Measurements from ENCODE around the gene ITGA8. TPM values are rescaled to one million over a fixed set of nuclear protein-coding genes. Genes with fewer than 3 reads are reported as not detected.

ITGA8 gene
- total RNA-seq, 3 donors from 2014 or later (not counting 1 experiment from before 2014, with no cell fraction given), result not detected

DNA sequence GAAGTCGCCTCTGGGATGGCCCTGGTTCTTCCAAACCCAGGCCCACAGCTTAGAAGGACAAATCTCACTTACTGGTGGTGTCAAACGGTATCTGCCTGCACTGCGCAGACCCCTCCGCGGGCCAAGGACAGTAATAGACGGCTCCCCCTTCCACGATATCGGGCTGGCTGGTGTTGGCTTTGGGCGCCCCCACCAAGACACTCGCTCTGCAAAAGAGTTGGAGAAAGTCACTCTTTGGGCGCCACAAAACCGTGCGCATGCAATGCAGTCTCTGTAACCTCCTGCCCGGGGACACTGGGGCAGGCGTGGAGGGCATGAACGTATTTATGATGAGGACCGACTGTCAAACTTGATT, 1.1 kb downstream of the ITGA8 start:
- intact Hi-C loops (cut with micrococcal nuclease), result no loop called here
- no peaks in the 10 kb centered on the region for H3K9me3 Mint-ChIP-seq
- TF ChIP-seq, protein P1, sequence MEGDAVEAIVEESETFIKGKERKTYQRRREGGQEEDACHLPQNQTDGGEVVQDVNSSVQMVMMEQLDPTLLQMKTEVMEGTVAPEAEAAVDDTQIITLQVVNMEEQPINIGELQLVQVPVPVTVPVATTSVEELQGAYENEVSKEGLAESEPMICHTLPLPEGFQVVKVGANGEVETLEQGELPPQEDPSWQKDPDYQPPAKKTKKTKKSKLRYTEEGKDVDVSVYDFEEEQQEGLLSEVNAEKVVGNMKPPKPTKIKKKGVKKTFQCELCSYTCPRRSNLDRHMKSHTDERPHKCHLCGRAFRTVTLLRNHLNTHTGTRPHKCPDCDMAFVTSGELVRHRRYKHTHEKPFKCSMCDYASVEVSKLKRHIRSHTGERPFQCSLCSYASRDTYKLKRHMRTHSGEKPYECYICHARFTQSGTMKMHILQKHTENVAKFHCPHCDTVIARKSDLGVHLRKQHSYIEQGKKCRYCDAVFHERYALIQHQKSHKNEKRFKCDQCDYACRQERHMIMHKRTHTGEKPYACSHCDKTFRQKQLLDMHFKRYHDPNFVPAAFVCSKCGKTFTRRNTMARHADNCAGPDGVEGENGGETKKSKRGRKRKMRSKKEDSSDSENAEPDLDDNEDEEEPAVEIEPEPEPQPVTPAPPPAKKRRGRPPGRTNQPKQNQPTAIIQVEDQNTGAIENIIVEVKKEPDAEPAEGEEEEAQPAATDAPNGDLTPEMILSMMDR (IDR thresholded peaks at IDR 0.05), result no peak
- Histone ChIP-seq H3K4me3 (ENCODE audit: low read length) (no peak overlapping the region), H3K4me1 (ENCODE audit: control insufficient read depth, insufficient read depth, low read length) (no peaks in the 10 kb centered on the region), H3K36me3 (ENCODE audit: control insufficient read depth, insufficient read depth, low read length) (no peaks in the 10 kb centered on the region), H3K27me3 (ENCODE audit: control insufficient read depth, insufficient read depth, low read length) (peaks cover 11% of the 10 kb centered on the region), H3K9me3 (ENCODE audit: control insufficient read depth, insufficient read depth, low read length) (no peaks in the 10 kb centered on the region), H3K27ac (ENCODE audit: low read length) (no peak overlapping the region)
- peaks cover 31 to 43% of the 10 kb centered on the region in 2 donors for H3K27me3 Mint-ChIP-seq (ENCODE audit: low read depth in 2 of 2)
- no peaks in the 10 kb centered on the region for H3K4me1 Mint-ChIP-seq
- 10% methylated on average over 17 of the region's 17 CpGs for WGBS (ENCODE audit: insufficient coverage)
- no peak overlapping the region for H3K4me3 Mint-ChIP-seq
- ATAC-seq (no peak), DNase-seq (no peak)
- H3K27ac Mint-ChIP-seq, result no peak overlapping the region
- no peaks in the 10 kb centered on the region for H3K36me3 Mint-ChIP-seq

DNA sequence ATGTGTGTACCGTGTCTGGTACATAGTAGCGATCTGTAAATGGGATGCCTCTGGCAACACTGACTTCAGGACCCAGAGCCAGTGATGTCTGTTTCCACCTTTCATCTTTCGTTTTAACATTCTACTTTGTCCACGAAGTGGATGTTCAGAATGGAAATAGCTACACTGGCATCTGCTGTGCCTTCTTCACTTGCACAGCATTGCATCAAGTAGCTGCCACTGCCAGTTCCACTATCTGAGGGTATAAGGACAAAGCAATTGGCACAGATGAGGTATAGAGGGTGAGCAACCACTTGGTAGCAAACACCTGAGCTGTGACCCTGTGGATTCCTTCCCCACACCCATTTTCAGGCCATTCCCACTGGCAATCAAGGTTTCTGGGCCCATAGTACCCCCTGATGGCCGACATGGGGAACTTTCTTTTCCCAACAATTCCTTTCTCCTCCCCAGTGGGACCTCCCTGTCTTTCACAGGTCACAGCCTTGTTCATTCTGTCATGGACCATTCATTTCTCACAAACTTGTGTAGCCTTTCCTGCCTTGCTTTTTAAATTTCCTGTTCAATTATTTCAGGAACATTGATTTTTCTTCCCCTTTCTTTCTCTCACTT, 4.0 kb downstream of the ITGA8 start:
- 57% methylated on average over 5 of the region's 5 CpGs for WGBS (ENCODE audit: insufficient coverage)
- H3K27ac Mint-ChIP-seq, result no peak overlapping the region
- peaks cover 11% of the 10 kb centered on the region for H3K27me3 ChIP-seq (ENCODE audit: control insufficient read depth, insufficient read depth, low read length)
- ATAC-seq (no peak), DNase-seq (no peak)
- no peaks in the 10 kb centered on the region for H3K36me3 Mint-ChIP-seq
- no peaks in the 10 kb centered on the region for H3K4me1 ChIP-seq (ENCODE audit: control insufficient read depth, insufficient read depth, low read length)
- H3K27me3 Mint-ChIP-seq (ENCODE audit: low read depth in 2 of 2), result peaks cover 27 to 41% of the 10 kb centered on the region in 2 donors
- H3K36me3 ChIP-seq (ENCODE audit: control insufficient read depth, insufficient read depth, low read length), result no peaks in the 10 kb centered on the region
- intact Hi-C loops (cut with micrococcal nuclease), result no loop called here
- TF ChIP-seq, protein P1 (IDR thresholded peaks at IDR 0.05), result no peak
- no peaks in the 10 kb centered on the region for H3K9me3 ChIP-seq (ENCODE audit: control insufficient read depth, insufficient read depth, low read length)
- H3K4me3 ChIP-seq (ENCODE audit: low read length), result no peak overlapping the region
- no peaks in the 10 kb centered on the region for H3K4me1 Mint-ChIP-seq
- no peak overlapping the region for H3K27ac ChIP-seq (ENCODE audit: low read length)
- H3K4me3 Mint-ChIP-seq, result no peak overlapping the region
- no peaks in the 10 kb centered on the region for H3K9me3 Mint-ChIP-seq

DNA sequence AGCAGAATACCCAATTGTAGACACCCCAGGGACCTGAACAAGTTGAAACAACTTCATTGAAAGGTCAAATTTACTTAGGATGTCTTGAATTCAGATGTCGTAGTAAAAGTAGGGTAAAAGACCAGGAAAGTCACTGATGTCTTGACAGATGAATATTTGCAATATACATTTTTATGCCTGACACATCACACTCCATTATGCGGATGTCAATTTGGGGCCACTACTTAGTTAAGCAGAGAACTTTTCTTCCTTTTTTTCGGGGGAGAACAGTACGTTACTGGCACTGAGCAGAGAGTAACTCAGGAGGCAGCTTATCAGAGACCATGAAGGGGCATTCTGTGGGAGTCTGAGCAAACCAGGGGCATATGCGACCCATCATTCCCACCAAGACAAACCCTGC, 4.9 kb downstream of the ITGA8 start:
- Histone ChIP-seq H3K9me3 (ENCODE audit: control insufficient read depth, insufficient read depth, low read length) (no peaks in the 10 kb centered on the region), H3K4me1 (ENCODE audit: control insufficient read depth, insufficient read depth, low read length) (no peaks in the 10 kb centered on the region), H3K4me3 (ENCODE audit: low read length) (no peak overlapping the region), H3K27ac (ENCODE audit: low read length) (no peak overlapping the region), H3K27me3 (ENCODE audit: control insufficient read depth, insufficient read depth, low read length) (peaks cover 6% of the 10 kb centered on the region), H3K36me3 (ENCODE audit: control insufficient read depth, insufficient read depth, low read length) (no peaks in the 10 kb centered on the region)
- no peak for DNase-seq
- WGBS (ENCODE audit: insufficient coverage), result 80% methylated on average over 5 of the region's 5 CpGs
- peaks cover 27 to 37% of the 10 kb centered on the region in 2 donors for H3K27me3 Mint-ChIP-seq (ENCODE audit: low read depth in 2 of 2)
- TF ChIP-seq, protein P1 (IDR thresholded peaks at IDR 0.05), result no peak
- H3K9me3 Mint-ChIP-seq, result no peaks in the 10 kb centered on the region
- no peaks in the 10 kb centered on the region for H3K4me1 Mint-ChIP-seq
- ATAC-seq, result no peak
- H3K4me3 Mint-ChIP-seq, result no peak overlapping the region
- intact Hi-C loops (cut with micrococcal nuclease), result no loop called here
- no peak overlapping the region for H3K27ac Mint-ChIP-seq
- no peaks in the 10 kb centered on the region for H3K36me3 Mint-ChIP-seq

DNA sequence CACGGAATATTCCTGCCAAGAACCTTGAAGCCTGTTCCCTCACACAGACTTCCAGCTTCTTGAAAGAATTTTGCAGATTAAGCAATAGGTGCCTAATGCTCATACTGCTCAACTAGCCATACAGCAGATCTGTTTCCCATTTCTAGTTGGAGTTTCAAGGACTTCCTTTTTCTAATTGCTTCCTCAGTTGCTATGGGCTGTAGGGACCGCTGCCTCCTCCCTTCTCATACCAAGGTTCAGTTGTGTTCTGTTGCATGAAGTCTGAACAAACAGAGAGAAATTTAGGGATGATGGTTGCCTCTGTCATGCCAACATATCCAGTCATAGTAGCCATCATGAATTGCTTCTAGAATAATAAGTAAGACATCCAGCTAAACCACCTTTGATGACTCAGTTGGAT, 6.8 kb downstream of the ITGA8 start:
- DNase-seq (no peak), ATAC-seq (no peak)
- Histone ChIP-seq H3K27me3 (ENCODE audit: control insufficient read depth, insufficient read depth, low read length) (no peaks in the 10 kb centered on the region), H3K27ac (ENCODE audit: low read length) (no peak overlapping the region), H3K9me3 (ENCODE audit: control insufficient read depth, insufficient read depth, low read length) (no peaks in the 10 kb centered on the region), H3K36me3 (ENCODE audit: control insufficient read depth, insufficient read depth, low read length) (no peaks in the 10 kb centered on the region), H3K4me1 (ENCODE audit: control insufficient read depth, insufficient read depth, low read length) (no peaks in the 10 kb centered on the region), H3K4me3 (ENCODE audit: low read length) (no peak overlapping the region)
- H3K9me3 Mint-ChIP-seq, result no peaks in the 10 kb centered on the region
- WGBS (ENCODE audit: insufficient coverage), result 20% methylated on average over 1 of the region's 2 CpGs
- TF ChIP-seq, protein P1 (IDR thresholded peaks at IDR 0.05), result no peak
- H3K36me3 Mint-ChIP-seq, result no peaks in the 10 kb centered on the region
- intact Hi-C loops (cut with micrococcal nuclease), result no loop called here
- H3K4me1 Mint-ChIP-seq, result no peaks in the 10 kb centered on the region
- peaks cover 16 to 24% of the 10 kb centered on the region in 2 donors for H3K27me3 Mint-ChIP-seq (ENCODE audit: low read depth in 2 of 2)
- H3K4me3 Mint-ChIP-seq, result no peak overlapping the region
- no peak overlapping the region for H3K27ac Mint-ChIP-seq
